A549 (cell line): ENCODE results near the gene ACE.

ENCODE experiments used
- MAX ChIP-seq: IDR thresholded peaks from 2 replicates; pipeline ENCODE4 v1.6.1; 2012
- POLR2A ChIP-seq: IDR thresholded peaks from 2 replicates; pipeline ENCODE4 v1.6.1; 2012; ENCODE audit warnings: mild to moderate bottlenecking, low read length
- SMC3 ChIP-seq: fragments of >200 bp; sonication (Bioruptor Twin); formaldehyde crosslinking; IDR thresholded peaks from 3 replicates; pipeline ENCODE4 v1.6.1; 2018; ENCODE audit warnings: inconsistent platforms
- TF ChIP-seq, protein P1 (sequence below): fragments of >200 bp; sonication (Bioruptor Twin); formaldehyde crosslinking; IDR thresholded peaks from 3 replicates; pipeline ENCODE4 v1.5.1; 2016

GRCh38 chr17:63519116-63519881, 42.4 kb downstream of the ACE start:
- TF ChIP-seq, protein P1, sequence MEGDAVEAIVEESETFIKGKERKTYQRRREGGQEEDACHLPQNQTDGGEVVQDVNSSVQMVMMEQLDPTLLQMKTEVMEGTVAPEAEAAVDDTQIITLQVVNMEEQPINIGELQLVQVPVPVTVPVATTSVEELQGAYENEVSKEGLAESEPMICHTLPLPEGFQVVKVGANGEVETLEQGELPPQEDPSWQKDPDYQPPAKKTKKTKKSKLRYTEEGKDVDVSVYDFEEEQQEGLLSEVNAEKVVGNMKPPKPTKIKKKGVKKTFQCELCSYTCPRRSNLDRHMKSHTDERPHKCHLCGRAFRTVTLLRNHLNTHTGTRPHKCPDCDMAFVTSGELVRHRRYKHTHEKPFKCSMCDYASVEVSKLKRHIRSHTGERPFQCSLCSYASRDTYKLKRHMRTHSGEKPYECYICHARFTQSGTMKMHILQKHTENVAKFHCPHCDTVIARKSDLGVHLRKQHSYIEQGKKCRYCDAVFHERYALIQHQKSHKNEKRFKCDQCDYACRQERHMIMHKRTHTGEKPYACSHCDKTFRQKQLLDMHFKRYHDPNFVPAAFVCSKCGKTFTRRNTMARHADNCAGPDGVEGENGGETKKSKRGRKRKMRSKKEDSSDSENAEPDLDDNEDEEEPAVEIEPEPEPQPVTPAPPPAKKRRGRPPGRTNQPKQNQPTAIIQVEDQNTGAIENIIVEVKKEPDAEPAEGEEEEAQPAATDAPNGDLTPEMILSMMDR: no peak
- no peak for TF ChIP-seq SMC3
- TF ChIP-seq MAX: no peak
- TF ChIP-seq POLR2A: 0 out of 2 replicates have a peak, but pooled peaks have one; percentile 8
